GM12878 (cell line): ENCODE measurements around the gene MIER3. TPM values are rescaled to one million over a fixed set of nuclear protein-coding genes. Genes with fewer than 3 reads are reported as not detected.

Experiments used
- ATAC-seq: fragments of 200-7000 bp; cut with Tn5 transposase; 3 replicates; pipeline ENCODE4 v1.9.1; 2020; ENCODE audit warnings: mild to moderate bottlenecking, moderate library complexity
- BruUV-seq: library from RNA; stranded (reverse); fragments of 400-500 nt; replicated peaks from 2 replicates; lab custom pipeline; 2021; lab: Mats Ljungman, UMichigan
- CTCF ChIA-PET: fragments of 300-600 bp; sonication (Branson Sonifier 250); formaldehyde crosslinking; extraction: SDS; loops from one replicate; lab custom pipeline; 2021; ENCODE audit warnings: inconsistent platforms; lab: Yijun Ruan, JAX
- POLR2A ChIA-PET: fragments of 350-600 bp; formaldehyde crosslinking; extraction: SDS; loops from one replicate; lab custom pipeline; 2021; ENCODE audit warnings: inconsistent platforms; lab: Charles Lee
- RAD21 ChIA-PET: fragments of 300-600 bp; sonication (Branson Sonifier 250); formaldehyde crosslinking; loops from one replicate; lab custom pipeline; 2023; ENCODE audit warnings: antibody characterized with exemption; ENCODE audit not compliant: unreplicated experiment; lab: Charles Lee
- SMC1A ChIA-PET: fragments of 300-600 bp; sonication (Branson Sonifier 250); formaldehyde crosslinking; loops from one replicate; lab custom pipeline; 2023; ENCODE audit not compliant: unreplicated experiment, uncharacterized antibody; lab: Charles Lee
- DNase-seq: peaks from one replicate; pipeline ENCODE4 v3.0.0-alpha.2; 2011; ENCODE audit warnings: low read depth, low spot score
- FAIRE-seq: peaks from 3 replicates; lab custom pipeline; 2011; peaks lifted over from hg19 to GRCh38; lab: Jason Lieb, UNC
- H2AFZ ChIP-seq: 2 replicates; pipeline ENCODE4 v1.6.0; 2011; ENCODE audit warnings: low read depth, low read length, control low read depth; ENCODE audit not compliant: control insufficient read depth
- H3K27ac ChIP-seq: 2 replicates; pipeline ENCODE4 v1.5.1; 2011; ENCODE audit warnings: control low read depth; ENCODE audit not compliant: control insufficient read depth, insufficient read depth
- H3K27me3 ChIP-seq, 2 experiments: replicated peaks in 1 of 2; 2 replicates each; pipeline versions ENCODE4 v1.6.0 to v1.6.1; 2011; ENCODE audit warnings: low read length in 1 of 2; ENCODE audit not compliant: control insufficient read depth in 2 of 2, insufficient read depth in 2 of 2
- H3K36me3 ChIP-seq, 2 experiments: 2 replicates each; pipeline ENCODE4 v1.5.1; 2011; ENCODE audit warnings: low read length in 1 of 2; ENCODE audit not compliant: control insufficient read depth in 2 of 2, insufficient read depth in 2 of 2
- H3K4me1 ChIP-seq: 2 replicates; pipeline ENCODE4 v1.6.1; 2011; ENCODE audit warnings: mild to moderate bottlenecking, low read length, moderate library complexity, mixed read lengths; ENCODE audit not compliant: control insufficient read depth, insufficient read depth
- H3K4me2 ChIP-seq: 2 replicates; pipeline ENCODE4 v1.6.0; 2011; ENCODE audit warnings: control low read depth; ENCODE audit not compliant: control insufficient read depth, insufficient read depth
- H3K4me3 ChIP-seq: fragments of 200-600 bp; sonication (generic); 2 replicates; pipeline ENCODE4 v1.5.1; 2016
- H3K79me2 ChIP-seq: 2 replicates; pipeline ENCODE4 v1.6.0; 2011; ENCODE audit warnings: low read length; ENCODE audit not compliant: control insufficient read depth, insufficient read depth
- H3K9ac ChIP-seq: 2 replicates; pipeline ENCODE4 v1.8.0; 2011; ENCODE audit warnings: low read length, control low read depth, mixed read lengths; ENCODE audit not compliant: control insufficient read depth, insufficient read depth
- H3K9me3 ChIP-seq: replicated peaks from 3 replicates; pipeline ENCODE4 v1.5.1; 2011; ENCODE audit warnings: mild to moderate bottlenecking, low read length; ENCODE audit not compliant: control insufficient read depth, insufficient read depth
- H4K20me1 ChIP-seq: 2 replicates; pipeline ENCODE4 v1.6.0; 2011; ENCODE audit not compliant: control insufficient read depth, insufficient read depth
- CTCF ChIP-seq, 3 experiments: IDR thresholded peaks in 2 of 3; conservative IDR thresholded peaks in 1 of 3; 2 replicates each; pipeline ENCODE4 v1.5.1; 2011; ENCODE audit warnings: low read depth in 3 of 3, low read length in 3 of 3, mild to moderate bottlenecking in 3 of 3, control low read depth in 2 of 3, moderate library complexity in 2 of 3, inconsistent platforms in 1 of 3, mixed read lengths in 1 of 3; ENCODE audit not compliant: control insufficient read depth in 2 of 3, insufficient read depth in 1 of 3; ENCODE audit errors: extremely low read depth in 1 of 3
- RAD21 ChIP-seq: IDR thresholded peaks from 2 replicates; pipeline ENCODE4 v1.6.1; 2011; ENCODE audit warnings: mild to moderate bottlenecking, low read depth, low read length, moderate library complexity; ENCODE audit not compliant: insufficient read depth
- RB1 ChIP-seq: fragments of 450-650 bp; formaldehyde crosslinking; IDR thresholded peaks from 2 replicates; pipeline ENCODE4 v1.6.1; 2017; ENCODE audit warnings: mild to moderate bottlenecking, borderline replicate concordance
- SMC3 ChIP-seq: IDR thresholded peaks from 2 replicates; pipeline ENCODE4 v1.6.1; 2011; ENCODE audit warnings: low read length, improper control_type of control experiment, borderline replicate concordance
- STAT1 ChIP-seq: fragments of 450-650 bp; conservative IDR thresholded peaks from 2 replicates; pipeline ENCODE4 v1.6.1; 2014; ENCODE audit warnings: antibody characterized with exemption, mild to moderate bottlenecking
- USF1 ChIP-seq: IDR thresholded peaks from 2 replicates; pipeline ENCODE4 v1.6.1; 2011; ENCODE audit warnings: borderline replicate concordance, low read depth, mild to moderate bottlenecking, moderate library complexity, mixed read lengths, low read length; ENCODE audit not compliant: insufficient read depth; ENCODE audit errors: extremely low read length
- ZBTB40 ChIP-seq: fragments of 450-650 bp; IDR thresholded peaks from 2 replicates; pipeline ENCODE4 v1.6.1; 2016; ENCODE audit warnings: mild to moderate bottlenecking, moderate library complexity, borderline replicate concordance
- ZNF24 ChIP-seq: fragments of 450-650 bp; IDR thresholded peaks from 2 replicates; pipeline ENCODE4 v1.6.1; 2017; ENCODE audit warnings: antibody characterized with exemption, mild to moderate bottlenecking
- ZNF592 ChIP-seq: fragments of 450-650 bp; IDR thresholded peaks from 2 replicates; pipeline ENCODE4 v1.6.1; 2017; ENCODE audit warnings: mild to moderate bottlenecking, moderate library complexity
- WGBS: methylation state at CpG from one replicate; pipeline ENCODE4 v1.1.6; 2016; ENCODE audit warnings: low lambda C conversion rate; ENCODE audit not compliant: insufficient replicate concordance, insufficient coverage; ENCODE audit errors: missing lambda C conversion rate; 5-methylcytosine and 5-hydroxymethylcytosine counted together
- in situ Hi-C: fragments of 300-500 bp; cut with MboI; formaldehyde crosslinking; loops from 9 replicates; pipeline ENCODE4 v1.14.3; 2018; ENCODE audit warnings: mixed read lengths
- intact Hi-C: fragments of 100-400 bp; cut with micrococcal nuclease; formaldehyde crosslinking; loops from one replicate; pipeline ENCODE4 v1.14.2; 2022; ENCODE audit not compliant: unreplicated experiment
- polyA plus RNA-seq, 11 experiments: library from polyadenylated mRNA; depleted of rRNA in 4 of 11; unstranded in 6 of 11; stranded (reverse) in 5 of 11; fragments of >200 nt; fragmentation: Nextera tagmentation in 4 of 11; fragmentation: Illumina TruSeq in 1 of 11; extraction: Ambion mirVana in 4 of 11; extraction: Trizol in 1 of 11; gene quantifications; 1 replicate in 1 of 11; 2 replicates in 10 of 11; pipeline versions ENCODE4 v1.2.1 to v1.2.3, GENCODE V29; 2011 to 2016; ENCODE audit warnings: inconsistent platforms in 2 of 11, missing spikeins in 2 of 11, low read depth in 1 of 11
- total RNA-seq, 4 experiments: library from RNA; depleted of rRNA in 3 of 4; stranded (reverse); fragments of >200 nt in 3 of 4; fragmentation: Illumina TruSeq in 1 of 4; extraction: Trizol in 1 of 4; gene quantifications; 2 replicates each; pipeline versions ENCODE4 v1.2.1 to v1.2.3, GENCODE V29; 2013 to 2021

The MIER3 gene
- total and polyA plus RNA-seq, 10 of the 15 experiments (the other 5 are each of a cell fraction or from before 2014, with no cell fraction given): 2.9 to 14.6 (median 7.2) TPM

GRCh38 chr5:56900858-56901578 lies 50.9 kb downstream of the MIER3 start:
- ChIA-PET POLR2A (interaction anchor here (0.8 kb wide), 1 partner anchor 10 kb away, joined by 3 read pairs; no protein-coding TSS in a partner anchor), CTCF (interaction anchor here (0.5 to 5.9 kb wide), 33 partner anchors 8 to 631 kb away, joined by 3 to 83 read pairs (median 4); partner anchors contain the start of gene SETD9), RAD21 (interaction anchor here (0.6 to 6.9 kb wide), 9 partner anchors 9 to 631 kb away, joined by 3 to 63 read pairs (median 4); partner anchors contain the start of gene SETD9), SMC1A (interaction anchor here (0.7 to 5.2 kb wide), 17 partner anchors 8 to 636 kb away, joined by 3 to 45 read pairs (median 5); partner anchors contain the start of gene SETD9)
- Histone ChIP-seq H3K79me2 (no peaks in the 10 kb centered on the region), H4K20me1 (no peaks in the 10 kb centered on the region), H3K9me3 (no peaks in the 10 kb centered on the region; the same call in 2 of the 3 replicates), H3K27me3 (no peaks in the 10 kb centered on the region; a peak in 1 of 4 replicates), H3K4me1 (no peaks in the 10 kb centered on the region), H2AFZ (no peak overlapping the region), H3K4me2 (peak overlapping the region; percentile 47; the same call in 1 of the 2 replicates), H3K9ac (no peak overlapping the region), H3K4me3 (no peak overlapping the region), H3K36me3 (no peaks in the 10 kb centered on the region), H3K27ac (no peak overlapping the region)
- in situ Hi-C loops: loop anchor here (5.0 to 25.0 kb wide), 3 partner anchors 236 to 1561 kb away; partner anchors contain the start of gene PLK2
- WGBS: 33% methylated on average over 3 of the region's 3 CpGs
- FAIRE-seq (peak; percentile 31), ATAC-seq (peak; percentile 88), DNase-seq (no peak)
- intact Hi-C loops: loop anchor here (1.0 to 10.0 kb wide), 6 partner anchors 237 to 1564 kb away; partner anchors contain the start of gene PLK2
- no TSS peak for BruUV-seq
- TF ChIP-seq ZNF592 (no peak), ZNF24 (0 out of 2 replicates have a peak, but pooled peaks have one; percentile 32), SMC3 (peak; percentile 89), USF1 (no peak), CTCF (IDR thresholded peaks at IDR 0.05 in 2 of 3, conservative IDR thresholded peaks at IDR 0.05 in 1 of 3; ENCODE audit: control insufficient read depth in 2 of 3, extremely low read depth in 1 of 3, insufficient read depth in 1 of 3, low read depth in 3 of 3, low read length in 3 of 3) (peak; percentile 60 to 83 (median 75); a peak in 5 of 6 replicates), RAD21 (peak; percentile 89), RB1 (no peak), ZBTB40 (no peak), STAT1 (no peak)
